Activated CD4-positive, alpha-beta T cell treated with anti-CD3 and anti-CD28 coated beads, Interleukin-2, amount 50 U/mL, for 4 hours (primary cell): ENCODE results near the gene POTEB.
"Not testable (repeated sequence)": the region's sequence is repeated elsewhere in the genome, so short reads cannot be mapped to it uniquely, and the experiment has no call there.

ENCODE experiments used
- DNase-seq, 2 experiments: peaks; one replicate each; pipeline ENCODE4 v3.0.0-alpha.2; 2020

POTEB gene

DNA sequence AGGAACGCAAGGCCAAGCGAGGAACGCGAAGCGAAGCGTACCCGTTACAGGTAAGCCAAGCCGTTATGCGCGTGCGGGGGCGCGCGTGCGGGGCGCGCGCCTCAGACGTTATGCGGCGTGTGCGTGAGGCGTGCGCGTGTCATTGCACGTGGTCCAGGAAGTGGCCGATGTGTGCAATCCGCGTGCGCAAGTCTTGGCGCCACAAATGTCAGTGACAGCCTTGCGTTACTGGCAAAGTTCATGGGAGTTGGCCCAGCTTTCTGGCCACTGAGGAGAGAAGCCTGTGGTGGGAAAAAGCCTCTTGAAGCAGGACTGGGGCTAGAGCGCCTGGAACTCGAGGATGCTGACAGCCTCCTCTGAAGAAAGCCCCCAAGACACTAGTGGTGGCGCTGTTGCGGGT, at the start of gene POTEB:
Gene POTEB (minus strand): TSS at position 101 of the 400 bp plus-strand sequence. CDS start 489 bp downstream, outside the sequence.
- DNase-seq, result not testable (repeated sequence)

DNA sequence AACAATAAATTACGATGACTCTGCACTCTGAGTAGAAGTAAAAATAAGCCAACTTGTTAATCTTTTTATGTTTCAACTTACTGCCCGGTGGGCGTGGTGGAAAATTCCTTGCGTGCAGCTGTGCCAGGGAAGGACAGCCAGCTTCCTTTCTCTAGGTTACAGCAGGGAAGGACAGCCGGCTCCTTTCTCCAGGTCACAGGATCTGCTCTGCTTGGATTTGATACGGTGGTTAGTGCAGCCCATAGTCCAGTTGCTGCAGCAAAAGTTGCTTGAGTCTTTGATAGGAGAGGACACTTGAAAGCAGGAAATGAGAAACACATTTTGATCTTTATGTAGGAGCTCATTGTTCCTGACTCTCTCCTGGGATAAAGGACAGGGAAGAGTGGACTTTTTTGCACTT, 13.4 kb upstream of the POTEB start:
- DNase-seq, result not testable (repeated sequence)

- DNase-seq, result not testable (repeated sequence)
Observed at GRCh38 chr15:21889542-21889941, 12.0 kb upstream of the POTEB start.

GRCh38 chr15:21838831-21839230, 38.7 kb downstream of the POTEB start:
- not testable (repeated sequence) for DNase-seq
